WTC11 (cell line): ENCODE results near the gene SNRPA1. TPM values are rescaled to one million over a fixed set of nuclear protein-coding genes. Genes with fewer than 3 reads are reported as not detected.

Source experiments
- ATAC-seq: fragments of 200-7000 bp; cut with Tn5 transposase; 2 replicates; pipeline ENCODE4 v1.10.0; 2021; ENCODE audit warnings: mild to moderate bottlenecking, moderate library complexity
- CTCF ChIA-PET: fragments of 300-600 bp; sonication (Branson Sonifier 250); formaldehyde crosslinking; loops from one replicate; lab custom pipeline; 2021; ENCODE audit warnings: antibody characterized with exemption; lab: Charles Lee
- POLR2A ChIA-PET: fragments of 350-600 bp; sonication (Branson Sonifier 250); formaldehyde crosslinking; loops from one replicate; lab custom pipeline; 2021; ENCODE audit warnings: antibody characterized with exemption; lab: Charles Lee
- DNase-seq: peaks from one replicate; pipeline ENCODE4 v3.0.0; 2021; ENCODE audit warnings: low spot score
- H3K27ac Mint-ChIP-seq: 2 replicates; pipeline ENCODE4 v1.8.0; 2021; ENCODE audit warnings: mixed read lengths
- H3K27me3 Mint-ChIP-seq: 2 replicates; pipeline ENCODE4 v1.8.0; 2021; ENCODE audit warnings: low read depth, mild to moderate bottlenecking, moderate library complexity, mixed read lengths
- H3K36me3 Mint-ChIP-seq: 2 replicates; pipeline ENCODE4 v1.8.0; 2021; ENCODE audit warnings: mixed read lengths
- H3K4me1 Mint-ChIP-seq: 2 replicates; pipeline ENCODE4 v1.8.0; 2022; ENCODE audit warnings: mixed read lengths
- H3K4me3 Mint-ChIP-seq: 2 replicates; pipeline ENCODE4 v1.8.0; 2021; ENCODE audit warnings: mild to moderate bottlenecking, moderate library complexity, mixed read lengths
- H3K9me3 Mint-ChIP-seq: 2 replicates; pipeline ENCODE4 v1.8.0; 2021; ENCODE audit warnings: mixed read lengths
- AFF4 ChIP-seq: sonication (generic); formaldehyde crosslinking; IDR thresholded peaks from 2 replicates; pipeline ENCODE4 v1.8.1; 2023; ENCODE audit warnings: mild to moderate bottlenecking, missing genetic modification reagents, borderline replicate concordance
- CDX4 ChIP-seq: fragments of 250-450 bp; sonication (Bioruptor Pico); IDR thresholded peaks from 2 replicates; pipeline ENCODE4 v1.9.0; 2021; ENCODE audit warnings: moderate library complexity, mild to moderate bottlenecking, inconsistent platforms, borderline replicate concordance
- CREM ChIP-seq: sonication (generic); formaldehyde crosslinking; IDR thresholded peaks from 2 replicates; pipeline ENCODE4 v1.8.1; 2022; ENCODE audit warnings: mild to moderate bottlenecking, missing genetic modification reagents, moderate library complexity
- ERG ChIP-seq: fragments of 250-450 bp; sonication (Bioruptor Pico); IDR thresholded peaks from 2 replicates; pipeline ENCODE4 v1.8.0; 2021; ENCODE audit warnings: mild to moderate bottlenecking
- GABPB1 ChIP-seq: sonication (generic); formaldehyde crosslinking; IDR thresholded peaks from 2 replicates; pipeline ENCODE4 v1.8.1; 2023; ENCODE audit warnings: mild to moderate bottlenecking, missing genetic modification reagents
- IRF1 ChIP-seq: sonication (generic); formaldehyde crosslinking; IDR thresholded peaks from 2 replicates; pipeline ENCODE4 v1.8.0; 2023; ENCODE audit warnings: missing genetic modification reagents
- JAZF1 ChIP-seq: fragments of 250-450 bp; sonication (Bioruptor Pico); IDR thresholded peaks from 2 replicates; pipeline ENCODE4 v1.9.0; 2021; ENCODE audit warnings: moderate library complexity, mild to moderate bottlenecking, inconsistent platforms
- MXD4 ChIP-seq: fragments of 250-450 bp; sonication (Bioruptor Pico); IDR thresholded peaks from 2 replicates; pipeline ENCODE4 v1.8.0; 2021; ENCODE audit warnings: mild to moderate bottlenecking, moderate library complexity, borderline replicate concordance
- NFE2L1 ChIP-seq: sonication (generic); formaldehyde crosslinking; IDR thresholded peaks from 2 replicates; pipeline ENCODE4 v1.8.1; 2023; ENCODE audit warnings: missing genetic modification reagents
- PREB ChIP-seq: sonication (generic); formaldehyde crosslinking; IDR thresholded peaks from 2 replicates; pipeline ENCODE4 v1.8.1; 2022; ENCODE audit warnings: mild to moderate bottlenecking, missing genetic modification reagents, moderate library complexity, borderline replicate concordance
- RELA ChIP-seq: sonication (generic); formaldehyde crosslinking; IDR thresholded peaks from 2 replicates; pipeline ENCODE4 v1.8.1; 2022; ENCODE audit warnings: missing genetic modification reagents, mild to moderate bottlenecking, borderline replicate concordance
- SMAD3 ChIP-seq: sonication (generic); formaldehyde crosslinking; IDR thresholded peaks from 2 replicates; pipeline ENCODE4 v1.8.0; 2022; ENCODE audit warnings: missing genetic modification reagents, mild to moderate bottlenecking, borderline replicate concordance
- SP1 ChIP-seq: sonication (generic); formaldehyde crosslinking; conservative IDR thresholded peaks from 2 replicates; pipeline ENCODE4 v1.8.1; 2022; ENCODE audit warnings: missing genetic modification reagents
- TEAD1 ChIP-seq: sonication (generic); formaldehyde crosslinking; IDR thresholded peaks from 2 replicates; pipeline ENCODE4 v1.8.0; 2022; ENCODE audit warnings: mild to moderate bottlenecking, missing genetic modification reagents
- TEAD4 ChIP-seq: sonication (generic); formaldehyde crosslinking; IDR thresholded peaks from 2 replicates; pipeline ENCODE4 v1.8.0; 2022; ENCODE audit warnings: mild to moderate bottlenecking, missing genetic modification reagents
- ZBTB43 ChIP-seq: sonication (generic); formaldehyde crosslinking; IDR thresholded peaks from 2 replicates; pipeline ENCODE4 v1.8.1; 2023; ENCODE audit warnings: mild to moderate bottlenecking, missing genetic modification reagents
- ZNF121 ChIP-seq: sonication (generic); formaldehyde crosslinking; IDR thresholded peaks from 2 replicates; pipeline ENCODE4 v1.8.0; 2023; ENCODE audit warnings: missing genetic modification reagents
- ZNF232 ChIP-seq: sonication (generic); formaldehyde crosslinking; IDR thresholded peaks from 2 replicates; pipeline ENCODE4 v1.8.0; 2022; ENCODE audit warnings: mild to moderate bottlenecking, missing genetic modification reagents
- ZNF263 ChIP-seq: sonication (generic); formaldehyde crosslinking; IDR thresholded peaks from 2 replicates; pipeline ENCODE4 v1.8.1; 2022; ENCODE audit warnings: low read depth, mild to moderate bottlenecking, moderate library complexity, missing genetic modification reagents
- ZNF281 ChIP-seq: sonication (generic); formaldehyde crosslinking; IDR thresholded peaks from 2 replicates; pipeline ENCODE4 v1.8.0; 2023; ENCODE audit warnings: mild to moderate bottlenecking, missing genetic modification reagents
- ZNF671 ChIP-seq: fragments of 250-450 bp; sonication (Bioruptor Pico); IDR thresholded peaks from 2 replicates; pipeline ENCODE4 v1.8.0; 2021; ENCODE audit warnings: mild to moderate bottlenecking
- total RNA-seq: library from RNA; stranded (reverse); gene quantifications from 3 replicates; pipeline ENCODE4 v1.2.3, GENCODE V29; 2021

The SNRPA1 gene
- total RNA-seq, 1 experiment from 2014 or later: 170 TPM

GRCh38 chr15:101264911-101265641 is 30.0 kb downstream of the SNRPA1 start:
- Mint-ChIP-seq H3K36me3 (peaks cover 12% of the 10 kb centered on the region), H3K4me1 (peaks cover 11% of the 10 kb centered on the region), H3K9me3 (no peaks in the 10 kb centered on the region; the same call in 1 of the 2 replicates), H3K4me3 (no peak overlapping the region), H3K27me3 (no peaks in the 10 kb centered on the region), H3K27ac (no peak overlapping the region)
- POLR2A ChIA-PET: interaction anchor here (0.6 kb wide), 1 partner anchor 11 kb away, joined by 7 read pairs; no protein-coding TSS in a partner anchor
- ATAC-seq (no peak), DNase-seq (no peak)
- CTCF ChIA-PET: no interaction called here
- TF ChIP-seq RELA (CRISPR knock-in tag) (no peak), CDX4 (CRISPR knock-in tag) (no peak), IRF1 (CRISPR knock-in tag) (no peak)

GRCh38 chr15:101264011-101264410 is 31.0 kb downstream of the SNRPA1 start:
- POLR2A ChIA-PET: interaction anchor here (0.6 kb wide), 1 partner anchor 12 kb away, joined by 7 read pairs; no protein-coding TSS in a partner anchor
- Mint-ChIP-seq H3K4me1 (peaks cover 11% of the 10 kb centered on the region), H3K27me3 (no peaks in the 10 kb centered on the region), H3K9me3 (no peaks in the 10 kb centered on the region; the same call in 1 of the 2 replicates), H3K27ac (no peak overlapping the region), H3K4me3 (no peak overlapping the region), H3K36me3 (peaks cover 3% of the 10 kb centered on the region)
- no peak for ATAC-seq
- DNase-seq: no peak
- no peak for TF ChIP-seq ZNF232 (CRISPR knock-in tag)
- TF ChIP-seq PREB (CRISPR knock-in tag): no peak
- no peak for TF ChIP-seq ZNF281 (CRISPR knock-in tag)
- no peak for TF ChIP-seq ERG (CRISPR knock-in tag)
- TF ChIP-seq MXD4 (CRISPR knock-in tag): no peak
- TF ChIP-seq ZNF671 (CRISPR knock-in tag): no peak
- TF ChIP-seq AFF4 (CRISPR knock-in tag): no peak
- no peak for TF ChIP-seq CREM (CRISPR knock-in tag)
- no peak for TF ChIP-seq ZNF121 (CRISPR knock-in tag)
- TF ChIP-seq NFE2L1: no peak
- TF ChIP-seq ZNF263: no peak
- TF ChIP-seq GABPB1 (CRISPR knock-in tag): no peak
- no peak for TF ChIP-seq SP1 (CRISPR knock-in tag)
- no peak for TF ChIP-seq JAZF1
- TF ChIP-seq ZBTB43: no peak
- no peak for TF ChIP-seq SMAD3 (CRISPR knock-in tag)
- TF ChIP-seq TEAD4 (CRISPR knock-in tag): no peak
- TF ChIP-seq TEAD1 (CRISPR knock-in tag): no peak
- CTCF ChIA-PET: interaction anchor here (0.8 kb wide), 1 partner anchor 378 kb away, joined by 3 read pairs; no protein-coding TSS in a partner anchor
